Mesothelial cell of epicardium (in vitro differentiated cells): Measurements from ENCODE around the gene ZNF888. TPM values are rescaled to one million over a fixed set of nuclear protein-coding genes. Genes with fewer than 3 reads are reported as not detected.
"Not testable (repeated sequence)": the region's sequence is repeated elsewhere in the genome, so short reads cannot be mapped to it uniquely, and the experiment has no call there.

ENCODE experiments used
- DNase-seq, 2 experiments: peaks; one replicate each; pipeline ENCODE4 v3.0.0; 2021; ENCODE audit warnings: low spot score in 2 of 2; ENCODE audit not compliant: unreplicated experiment in 2 of 2
- H3K27ac Mint-ChIP-seq: 2 replicates; pipeline ENCODE4 v1.8.0; 2021; ENCODE audit warnings: mixed read lengths
- H3K27me3 Mint-ChIP-seq: 2 replicates; pipeline ENCODE4 v1.8.0; 2021; ENCODE audit warnings: low read depth, mixed read lengths
- H3K36me3 Mint-ChIP-seq: 2 replicates; pipeline ENCODE4 v1.8.0; 2021; ENCODE audit warnings: mixed read lengths
- H3K4me1 Mint-ChIP-seq: 2 replicates; pipeline ENCODE4 v1.8.0; 2021; ENCODE audit warnings: mixed read lengths
- H3K4me3 Mint-ChIP-seq: 2 replicates; pipeline ENCODE4 v1.8.0; 2021; ENCODE audit warnings: mild to moderate bottlenecking, moderate library complexity, mixed read lengths
- H3K9me3 Mint-ChIP-seq: 2 replicates; pipeline ENCODE4 v1.8.0; 2021; ENCODE audit warnings: mixed read lengths
- CTCF ChIP-seq: fragments of 200-600 bp; sonication (generic); IDR thresholded peaks from one replicate; pipeline ENCODE4 v1.5.0; 2021; ENCODE audit warnings: antibody characterized with exemption; ENCODE audit not compliant: unreplicated experiment
- total RNA-seq: library from RNA; stranded (reverse); gene quantifications from 3 replicates; pipeline ENCODE4 v1.2.1, GENCODE V29; 2021

ZNF888 gene
- total RNA-seq, 1 donor from 2014 or later = 15.3 TPM

GRCh38 chr19:52889931-52890330 lies 33.3 kb downstream of the ZNF888 start:
- H3K27ac Mint-ChIP-seq = peak overlapping the region; percentile 30
- peaks cover 44% of the 10 kb centered on the region for H3K36me3 Mint-ChIP-seq
- no peak for DNase-seq
- H3K27me3 Mint-ChIP-seq = no peaks in the 10 kb centered on the region
- H3K4me3 Mint-ChIP-seq = no peak overlapping the region
- H3K4me1 Mint-ChIP-seq = peaks cover 15% of the 10 kb centered on the region
- H3K9me3 Mint-ChIP-seq = no peaks in the 10 kb centered on the region
- no peak for TF ChIP-seq CTCF

DNA sequence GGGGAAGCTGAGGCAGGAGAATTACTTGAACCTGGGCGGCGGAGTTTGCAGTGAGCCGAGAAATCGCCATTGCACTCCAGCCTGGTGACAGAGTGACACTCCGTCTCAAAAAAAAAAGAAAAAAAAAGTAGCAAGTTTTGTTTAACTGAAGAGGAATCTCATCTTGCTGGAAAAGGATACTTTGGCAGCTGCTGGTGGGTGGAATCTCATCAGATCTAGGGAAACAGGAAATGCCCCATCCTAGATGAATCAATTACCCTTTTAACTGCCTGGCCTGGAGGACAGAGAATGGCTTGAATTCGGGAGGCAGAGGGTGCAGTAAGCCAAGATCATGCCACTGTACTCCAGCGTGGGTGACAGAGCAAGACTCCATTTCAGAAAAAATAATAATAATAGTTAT lies 34.2 kb downstream of the ZNF888 start:
- TF ChIP-seq CTCF = no peak
- Mint-ChIP-seq H3K4me1 (peaks cover 12% of the 10 kb centered on the region), H3K27ac (no peak overlapping the region), H3K9me3 (peaks cover 2% of the 10 kb centered on the region), H3K27me3 (no peaks in the 10 kb centered on the region), H3K36me3 (peaks cover 49% of the 10 kb centered on the region), H3K4me3 (no peak overlapping the region)
- no peak for DNase-seq

DNA sequence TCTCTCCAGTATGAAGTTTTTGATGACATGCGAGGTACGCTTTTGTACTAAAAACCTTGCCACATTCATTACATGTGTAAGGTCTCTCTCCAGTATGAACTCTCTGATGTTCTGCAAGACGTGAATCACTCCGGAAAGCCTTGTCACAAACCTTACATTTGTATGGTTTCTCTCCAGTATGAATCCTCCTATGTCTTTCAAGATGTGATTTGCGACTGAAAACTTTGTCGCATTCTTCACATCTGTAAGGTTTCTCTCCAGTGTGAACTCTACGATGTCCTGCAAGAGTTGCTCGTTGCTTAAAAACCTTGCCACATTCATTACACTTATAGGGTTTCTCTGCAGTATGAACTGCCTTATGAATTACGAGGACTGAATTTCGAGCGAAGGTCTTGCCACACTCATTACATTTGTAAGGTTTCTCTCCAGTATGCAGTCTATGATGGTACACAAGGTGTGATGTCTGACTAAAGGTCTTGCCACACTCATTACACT lies 42.3 kb downstream of the ZNF888 start:
- no peak for DNase-seq
- H3K27me3 Mint-ChIP-seq = no peaks in the 10 kb centered on the region
- H3K36me3 Mint-ChIP-seq = peaks cover 79% of the 10 kb centered on the region
- peaks cover 52% of the 10 kb centered on the region for H3K9me3 Mint-ChIP-seq
- no peak overlapping the region for H3K4me3 Mint-ChIP-seq
- H3K4me1 Mint-ChIP-seq = no peaks in the 10 kb centered on the region
- no peak overlapping the region for H3K27ac Mint-ChIP-seq
- no peak for TF ChIP-seq CTCF

- peaks cover 18% of the 10 kb centered on the region for H3K36me3 Mint-ChIP-seq
- not testable (repeated sequence) for H3K9me3 Mint-ChIP-seq, H3K4me3 Mint-ChIP-seq, DNase-seq, H3K27ac Mint-ChIP-seq, H3K4me1 Mint-ChIP-seq, H3K27me3 Mint-ChIP-seq
Measured at GRCh38 chr19:52872996-52873395, 50.2 kb downstream of the ZNF888 start.

DNA sequence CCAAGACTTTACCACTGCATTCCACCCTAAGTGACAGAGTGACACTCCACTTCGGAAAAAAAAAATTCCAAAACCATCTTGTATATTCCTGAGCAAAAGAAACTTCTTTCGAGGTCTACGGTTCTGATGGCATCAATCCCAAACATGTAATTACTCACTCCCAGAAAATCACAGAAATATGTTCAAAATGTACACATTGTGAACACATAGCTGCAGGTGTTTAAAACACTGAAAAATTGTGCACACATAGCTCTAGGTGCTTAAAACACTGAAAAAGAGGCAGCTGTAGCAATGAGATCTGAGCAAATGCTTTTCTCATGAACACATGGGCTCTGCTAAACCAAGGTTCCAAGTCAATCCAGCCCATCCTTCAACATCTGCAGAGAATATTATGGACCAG lies 51.8 kb downstream of the ZNF888 start:
- H3K36me3 Mint-ChIP-seq = peaks cover 11% of the 10 kb centered on the region
- no peak overlapping the region for H3K4me3 Mint-ChIP-seq
- DNase-seq = no peak
- no peaks in the 10 kb centered on the region for H3K27me3 Mint-ChIP-seq
- H3K27ac Mint-ChIP-seq = no peak overlapping the region
- no peaks in the 10 kb centered on the region for H3K9me3 Mint-ChIP-seq
- no peaks in the 10 kb centered on the region for H3K4me1 Mint-ChIP-seq
- TF ChIP-seq CTCF = no peak

DNA sequence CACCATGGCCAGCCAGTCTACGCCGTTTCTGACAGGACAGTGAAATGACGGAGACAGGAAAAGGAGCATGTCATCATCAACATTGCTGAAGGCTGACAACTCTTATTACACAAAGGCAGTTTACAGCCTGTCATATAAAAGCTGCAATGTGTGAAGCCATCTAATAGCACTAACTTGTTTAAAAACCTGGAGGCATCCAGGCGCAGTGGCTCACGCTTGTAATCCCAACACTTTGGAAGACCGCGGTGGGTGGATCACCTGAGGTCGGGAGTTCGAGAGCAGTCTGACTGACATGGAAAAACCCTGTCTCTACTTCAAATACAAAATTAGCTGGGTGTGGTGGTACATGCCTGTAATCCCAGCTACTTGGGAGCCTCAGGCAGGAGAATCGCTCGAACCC lies 55.2 kb downstream of the ZNF888 start:
- not testable (repeated sequence) for H3K27ac Mint-ChIP-seq, H3K4me1 Mint-ChIP-seq, H3K27me3 Mint-ChIP-seq, H3K36me3 Mint-ChIP-seq, DNase-seq, H3K4me3 Mint-ChIP-seq, H3K9me3 Mint-ChIP-seq

DNA sequence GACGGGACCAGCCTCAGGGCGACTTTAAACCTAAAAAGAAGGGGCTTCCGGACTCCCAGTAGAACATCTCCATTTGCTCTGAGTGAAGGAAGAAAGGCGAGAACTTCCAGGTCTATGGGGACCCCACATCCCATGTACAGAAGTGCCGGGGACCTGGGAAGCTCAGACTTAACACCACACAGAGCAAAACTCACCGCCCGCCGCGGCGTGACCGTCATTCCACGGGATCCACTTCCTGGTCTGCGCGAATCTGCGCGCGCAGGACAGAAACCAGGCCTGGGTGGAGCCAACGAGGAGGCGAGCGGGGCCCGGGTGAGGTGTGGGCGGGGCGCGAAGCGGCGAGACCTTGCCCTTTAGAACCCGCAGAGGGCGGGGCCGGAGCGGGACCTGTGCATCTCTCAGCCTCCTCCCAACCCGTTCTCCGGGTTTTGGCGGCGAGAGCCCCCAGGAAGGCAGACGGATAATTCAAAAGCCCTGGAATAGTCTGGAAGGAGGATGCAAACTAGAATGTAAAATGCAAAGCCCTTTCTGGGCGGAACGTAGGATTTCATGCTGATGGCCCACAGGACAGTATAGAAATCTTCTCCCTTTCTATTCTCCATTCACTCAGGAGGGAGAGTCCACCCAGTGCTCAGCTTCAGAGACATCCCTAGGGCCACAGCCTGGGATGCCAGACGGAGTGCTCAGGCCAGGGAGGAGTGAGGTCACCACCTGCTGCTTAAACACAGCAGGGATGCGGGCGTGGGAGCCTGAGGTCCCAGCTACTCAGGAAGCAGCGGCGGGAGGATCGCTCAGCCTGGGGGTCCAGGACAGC lies 65.6 kb downstream of the ZNF888 start, which contains the start of gene ZNF468:
ZNF468 (minus strand) TSS at position 242 of the 814 bp plus-strand sequence. CDS start 3,347 bp downstream, outside the sequence.
- Mint-ChIP-seq H3K27ac (peak within 1 kb of the TSS; percentile 91), H3K4me3 (peak within 1 kb of the TSS; percentile 91), H3K4me1 (peaks cover 16% of the 10 kb centered on the region)
- not testable (repeated sequence) for H3K9me3 Mint-ChIP-seq, H3K27me3 Mint-ChIP-seq, H3K36me3 Mint-ChIP-seq
- peak; percentile 43 to 77 for DNase-seq

DNA sequence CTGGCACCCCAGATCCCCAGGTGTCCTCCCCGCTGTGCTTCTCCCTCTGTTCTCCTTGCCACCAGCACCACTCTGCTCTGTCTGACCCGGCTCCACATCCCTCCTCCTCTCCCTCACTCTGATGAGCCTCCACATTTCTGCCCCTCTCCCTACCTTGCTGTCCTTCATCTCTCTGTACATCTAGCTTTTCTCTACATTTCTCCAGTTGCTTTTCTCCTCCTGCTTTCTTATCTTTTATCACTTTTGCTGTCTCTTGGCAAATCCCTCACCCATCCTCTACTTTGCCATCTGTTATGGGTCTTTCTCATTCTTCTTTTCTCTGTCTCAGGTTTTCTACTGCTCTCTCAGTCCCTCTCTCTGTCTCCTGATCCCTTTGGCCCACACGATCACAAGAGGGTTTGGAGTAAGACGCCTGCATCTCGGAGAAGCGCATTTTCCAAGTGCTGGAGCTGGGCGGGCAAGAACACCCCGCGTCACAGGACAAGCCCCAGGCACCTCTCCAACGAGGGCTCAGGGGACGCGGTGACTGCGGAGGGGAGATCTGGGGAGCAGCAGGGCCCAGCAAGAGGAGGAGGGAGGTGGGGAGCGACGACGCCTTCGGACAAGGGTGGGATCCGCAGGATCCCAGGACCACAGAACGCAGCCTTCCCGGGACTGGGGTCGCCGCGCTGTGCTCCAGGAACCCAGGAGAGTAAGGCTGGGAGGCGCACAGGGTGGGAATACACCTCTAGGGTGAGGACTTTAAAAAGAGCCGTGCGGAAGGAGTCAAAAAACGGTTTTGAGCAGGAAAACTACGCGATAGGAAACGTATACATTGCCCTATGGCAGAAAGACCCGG lies 66.5 kb downstream of the ZNF888 start:
- H3K4me3 Mint-ChIP-seq = peak overlapping the region; percentile 91
- peaks cover 11% of the 10 kb centered on the region for H3K36me3 Mint-ChIP-seq
- not testable (repeated sequence) for DNase-seq, H3K27me3 Mint-ChIP-seq, H3K9me3 Mint-ChIP-seq
- H3K27ac Mint-ChIP-seq = peak overlapping the region; percentile 91
- peaks cover 16% of the 10 kb centered on the region for H3K4me1 Mint-ChIP-seq
